C4-2B (cell line): ENCODE measurements around the gene AMD1.

Experiments used
- H3K27ac ChIP-seq: fragments of 450-650 bp; 2 replicates; pipeline ENCODE4 v1.5.1; 2017
- CTCF ChIP-seq: fragments of 450-650 bp; conservative IDR thresholded peaks from 2 replicates; pipeline ENCODE4 v1.5.1; 2017; ENCODE audit warnings: mild to moderate bottlenecking
- ZFX ChIP-seq: fragments of 450-650 bp; IDR thresholded peaks from 2 replicates; pipeline ENCODE4 v1.6.1; 2017

Gene AMD1

GRCh38 chr6:110933912-110934311 lies 59.3 kb downstream of the AMD1 start:
- TF ChIP-seq ZFX (no peak), CTCF (no peak)
- H3K27ac ChIP-seq = no peak overlapping the region

- TF ChIP-seq ZFX = no peak
- no peak for TF ChIP-seq CTCF
- no peak overlapping the region for H3K27ac ChIP-seq
These were observed 59.9 kb downstream of the AMD1 start for GRCh38 chr6:110934381-110934898.

- no peak overlapping the region for H3K27ac ChIP-seq
- no peak for TF ChIP-seq CTCF
- TF ChIP-seq ZFX = no peak
These were observed 60.6 kb downstream of the AMD1 start for GRCh38 chr6:110935171-110935570.

- H3K27ac ChIP-seq = no peak overlapping the region
- no peak for TF ChIP-seq ZFX
These were observed 63.6 kb downstream of the AMD1 start for GRCh38 chr6:110938171-110938570.

GRCh38 chr6:110939429-110940200 lies 65.0 kb downstream of the AMD1 start:
- no peak overlapping the region for H3K27ac ChIP-seq
- TF ChIP-seq ZFX (no peak), CTCF (no peak)

GRCh38 chr6:110944681-110945151 lies 70.1 kb downstream of the AMD1 start:
- H3K27ac ChIP-seq = no peak overlapping the region
- no peak for TF ChIP-seq ZFX
- no peak for TF ChIP-seq CTCF
